ENCODE results near the gene GMEB1.

GMEB1 gene

GRCh38 chr1:28755701-28756100 lies 87.1 kb downstream of the GMEB1 start:
- no peak for DNase-seq

GRCh38 chr1:28756846-28757245 lies 88.3 kb downstream of the GMEB1 start:
- no peak for DNase-seq

- DNase-seq = no peak
These were observed 89.8 kb downstream of the GMEB1 start for GRCh38 chr1:28758420-28758819.

- DNase-seq = no peak
These were observed 90.7 kb downstream of the GMEB1 start for GRCh38 chr1:28759257-28759656.

- DNase-seq = no peak
These were observed 92.6 kb downstream of the GMEB1 start for GRCh38 chr1:28761189-28761588.

- no peak for DNase-seq
These were observed 98.1 kb downstream of the GMEB1 start for GRCh38 chr1:28766532-28767183.

Data from hematopoietic multipotent progenitor cell treated with erythropoietin and hydrocortisone succinate and interleukin-3 and kit ligand, for 6 days (in vitro differentiated cells).